CD14-positive monocyte (primary cell): ENCODE measurements around the gene SLC25A21. TPM values are rescaled to one million over a fixed set of nuclear protein-coding genes. Genes with fewer than 3 reads are reported as not detected.

Experiments
- DNase-seq, 3 donors: peaks; one replicate each; pipeline ENCODE4 v3.0.0-alpha.2; 2011 to 2022
- H2AFZ ChIP-seq: 2 replicates; pipeline ENCODE4 v1.6.0; 2012; ENCODE audit warnings: mild to moderate bottlenecking, low read depth, low read length, inconsistent platforms; ENCODE audit not compliant: insufficient read depth, poor library complexity, severe bottlenecking
- H3K27ac ChIP-seq, 2 donors: 1 replicate in 1 of 2; 2 replicates in 1 of 2; pipeline ENCODE4 v1.5.1; 2012 to 2013; ENCODE audit warnings: low read length in 2 of 2, control low read depth in 1 of 2, inconsistent platforms in 1 of 2, low read depth in 1 of 2, mild to moderate bottlenecking in 1 of 2
- H3K27me3 ChIP-seq, 2 donors: one replicate each; pipeline versions ENCODE4 v1.6.0 to v1.6.1; 2011 to 2013; ENCODE audit warnings: low read length in 2 of 2; ENCODE audit not compliant: control insufficient read depth in 2 of 2, insufficient read depth in 2 of 2
- H3K36me3 ChIP-seq, 2 donors: replicated peaks in 1 of 2; 1 replicate in 1 of 2; 2 replicates in 1 of 2; pipeline versions ENCODE4 v1.5.1 to v1.6.1; 2012 to 2013; ENCODE audit warnings: low read length in 2 of 2, control low read depth in 1 of 2, inconsistent platforms in 1 of 2, mild to moderate bottlenecking in 1 of 2; ENCODE audit not compliant: insufficient read depth in 2 of 2, control insufficient read depth in 1 of 2
- H3K4me1 ChIP-seq, 2 donors: 1 replicate in 1 of 2; 2 replicates in 1 of 2; pipeline versions ENCODE4 v1.5.1 to v1.6.1; 2012 to 2013; ENCODE audit warnings: low read length in 2 of 2, control low read depth in 1 of 2, inconsistent platforms in 1 of 2, mild to moderate bottlenecking in 1 of 2, moderate library complexity in 1 of 2; ENCODE audit not compliant: insufficient read depth in 2 of 2, control insufficient read depth in 1 of 2
- H3K4me2 ChIP-seq: replicated peaks from 2 replicates; pipeline ENCODE3; 2012; ENCODE audit warnings: low read length, moderate library complexity, mild to moderate bottlenecking; ENCODE audit not compliant: poor library complexity, severe bottlenecking; ENCODE audit errors: extremely low read depth
- H3K4me3 ChIP-seq, 3 experiments: fragments of 200-600 bp in 1 of 3; sonication (generic) in 1 of 3; replicated peaks in 1 of 3; 1 replicate in 2 of 3; 2 replicates in 1 of 3; pipeline ENCODE4 v1.5.1; 2011 to 2013; ENCODE audit warnings: low read length in 3 of 3, mild to moderate bottlenecking in 3 of 3, control low read depth in 2 of 3, low read depth in 2 of 3, inconsistent platforms in 1 of 3, moderate library complexity in 1 of 3
- H3K79me2 ChIP-seq: 2 replicates; pipeline ENCODE4 v1.6.0; 2012; ENCODE audit warnings: mild to moderate bottlenecking, control low read depth, inconsistent platforms, low read length, moderate library complexity; ENCODE audit not compliant: insufficient read depth
- H3K9ac ChIP-seq: 2 replicates; pipeline ENCODE4 v1.6.0; 2017; ENCODE audit warnings: low read length, mild to moderate bottlenecking; ENCODE audit not compliant: insufficient read depth, poor library complexity, severe bottlenecking
- H3K9me3 ChIP-seq, 2 donors: replicated peaks in 1 of 2; 1 replicate in 1 of 2; 2 replicates in 1 of 2; pipeline versions ENCODE4 v1.5.1 to v1.6.1; 2012 to 2013; ENCODE audit warnings: low read length in 2 of 2, control low read depth in 1 of 2; ENCODE audit not compliant: control insufficient read depth in 1 of 2, insufficient read depth in 1 of 2
- H4K20me1 ChIP-seq: 2 replicates; pipeline ENCODE4 v1.6.0; 2012; ENCODE audit warnings: mild to moderate bottlenecking, low read length, control low read depth, moderate library complexity; ENCODE audit not compliant: insufficient read depth
- H3K27ac Mint-ChIP-seq, 7 donors: one replicate each; pipeline ENCODE4 v1.8.0; 2020; ENCODE audit warnings: mild to moderate bottlenecking in 7 of 7, mixed read lengths in 7 of 7, moderate library complexity in 6 of 7, inconsistent platforms in 2 of 7
- H3K27me3 Mint-ChIP-seq, 3 donors: one replicate each; pipeline ENCODE4 v1.8.0; 2021 to 2022; ENCODE audit warnings: low read depth in 3 of 3, mild to moderate bottlenecking in 3 of 3, mixed read lengths in 3 of 3, moderate library complexity in 3 of 3, inconsistent platforms in 1 of 3
- H3K36me3 Mint-ChIP-seq, 2 donors: one replicate each; pipeline ENCODE4 v1.8.0; 2020; ENCODE audit warnings: mixed read lengths in 2 of 2, inconsistent platforms in 1 of 2, mild to moderate bottlenecking in 1 of 2
- H3K4me1 Mint-ChIP-seq: one replicate; pipeline ENCODE4 v1.8.0; 2020; ENCODE audit warnings: mild to moderate bottlenecking, mixed read lengths
- H3K4me3 Mint-ChIP-seq, 2 donors: one replicate each; pipeline ENCODE4 v1.8.0; 2020; ENCODE audit warnings: mild to moderate bottlenecking in 2 of 2, mixed read lengths in 2 of 2, moderate library complexity in 1 of 2
- H3K9me3 Mint-ChIP-seq, 7 donors: one replicate each; pipeline ENCODE4 v1.8.0; 2020 to 2022; ENCODE audit warnings: mixed read lengths in 7 of 7, mild to moderate bottlenecking in 6 of 7, moderate library complexity in 6 of 7, inconsistent platforms in 2 of 7
- CTCF ChIP-seq: fragments of 200-600 bp; IDR thresholded peaks from one replicate; pipeline ENCODE4 v1.8.0; 2022; ENCODE audit warnings: antibody characterized with exemption, mild to moderate bottlenecking
- WGBS: methylation state at CpG from one replicate; pipeline ENCODE4 v1.1.5; 2013; ENCODE audit warnings: missing lambda C conversion rate; ENCODE audit not compliant: insufficient coverage; 5-methylcytosine and 5-hydroxymethylcytosine counted together
- intact Hi-C, 2 donors: fragments of 100-400 bp; cut with micrococcal nuclease; formaldehyde crosslinking; loops; one replicate each; pipeline versions ENCODE4 v1.15.0 to v1.15.1; 2023
- polyA plus RNA-seq, 3 donors: library from polyadenylated mRNA; depleted of rRNA in 1 of 3; unstranded in 2 of 3; stranded (reverse) in 1 of 3; fragments of 300-500 nt in 2 of 3; fragments of >200 nt in 1 of 3; fragmentation: Illumina TruSeq in 2 of 3; gene quantifications; 1 replicate in 2 of 3; 2 replicates in 1 of 3; pipeline ENCODE4 v1.2.3, GENCODE V29; 2012 to 2021

SLC25A21 gene
- polyA plus RNA-seq, 3 donors = not detected

GRCh38 chr14:36951380-36951911 is 221.0 kb downstream of the SLC25A21 start:
- no peak overlapping the region for H3K9ac ChIP-seq
- no peak overlapping the region for H3K4me3 ChIP-seq
- no peak overlapping the region for H3K27ac ChIP-seq
- DNase-seq = no peak
- H2AFZ ChIP-seq = no peak overlapping the region
- Mint-ChIP-seq H3K27me3 (peaks cover 0 to 4% (median 2%) of the 10 kb centered on the region in 3 donors), H3K27ac (no peak overlapping the region), H3K4me1 (no peaks in the 10 kb centered on the region), H3K9me3 (no peaks in the 10 kb centered on the region), H3K4me3 (no peak overlapping the region), H3K36me3 (no peaks in the 10 kb centered on the region)
- H3K4me1 ChIP-seq = no peaks in the 10 kb centered on the region
- no peaks in the 10 kb centered on the region for H3K79me2 ChIP-seq
- no peaks in the 10 kb centered on the region for H4K20me1 ChIP-seq
- H3K4me2 ChIP-seq = no peak overlapping the region
- no peaks in the 10 kb centered on the region for H3K27me3 ChIP-seq
- intact Hi-C loops = no loop called here
- 50% methylated on average over 1 of the region's 2 CpGs for WGBS
- no peaks in the 10 kb centered on the region for H3K36me3 ChIP-seq
- no peaks in the 10 kb centered on the region for H3K9me3 ChIP-seq
- TF ChIP-seq CTCF = no peak

- intact Hi-C loops = no loop called here
- DNase-seq = no peak
- H3K27ac ChIP-seq = no peak overlapping the region
- 75% methylated on average over 1 of the region's 1 CpG for WGBS
- H3K79me2 ChIP-seq = no peaks in the 10 kb centered on the region
- Mint-ChIP-seq H3K27me3 (peaks cover 0 to 4% (median 2%) of the 10 kb centered on the region in 3 donors), H3K4me1 (no peaks in the 10 kb centered on the region), H3K4me3 (no peak overlapping the region), H3K27ac (no peak overlapping the region), H3K36me3 (no peaks in the 10 kb centered on the region), H3K9me3 (no peaks in the 10 kb centered on the region)
- no peak overlapping the region for H2AFZ ChIP-seq
- H3K4me3 ChIP-seq = no peak overlapping the region
- H3K27me3 ChIP-seq = no peaks in the 10 kb centered on the region
- no peaks in the 10 kb centered on the region for H3K4me1 ChIP-seq
- no peak overlapping the region for H3K9ac ChIP-seq
- no peaks in the 10 kb centered on the region for H3K36me3 ChIP-seq
- H3K9me3 ChIP-seq = no peaks in the 10 kb centered on the region
- no peak for TF ChIP-seq CTCF
- H4K20me1 ChIP-seq = no peaks in the 10 kb centered on the region
- H3K4me2 ChIP-seq = no peak overlapping the region
Measured at GRCh38 chr14:36950812-36951211, 221.6 kb downstream of the SLC25A21 start.
